HepG2 (cell line): ENCODE results near the gene PGAP3. TPM values are rescaled to one million over a fixed set of nuclear protein-coding genes. Genes with fewer than 3 reads are reported as not detected.

ENCODE experiments used
- ASH2L ChIP-seq: fragments of 300-600, 200-600 bp; sonication (generic); IDR thresholded peaks from 2 replicates; pipeline ENCODE4 v1.7.0; 2017; ENCODE audit warnings: low read depth, mild to moderate bottlenecking, moderate library complexity, mixed read lengths, low read length; ENCODE audit not compliant: insufficient read length
- ATF5 ChIP-seq: sonication (generic); formaldehyde crosslinking; IDR thresholded peaks from 2 replicates; pipeline ENCODE4 v1.4.0; 2020; ENCODE audit warnings: mild to moderate bottlenecking, low read depth, missing genetic modification reagents
- ESRRA ChIP-seq: sonication (generic); formaldehyde crosslinking; IDR thresholded peaks from 2 replicates; pipeline ENCODE4 v1.5.1; 2020; ENCODE audit warnings: mild to moderate bottlenecking, low read depth, missing genetic modification reagents
- FOXC1 ChIP-seq: sonication (generic); formaldehyde crosslinking; IDR thresholded peaks from 2 replicates; pipeline ENCODE4 v1.8.0; 2022; ENCODE audit warnings: mild to moderate bottlenecking, missing genetic modification reagents, borderline replicate concordance
- GABPB1 ChIP-seq: IDR thresholded peaks from 2 replicates; pipeline ENCODE4 v1.6.1; 2016; ENCODE audit warnings: mild to moderate bottlenecking, missing genetic modification reagents, moderate library complexity, missing compliant biosample characterization
- ISX ChIP-seq: sonication (generic); formaldehyde crosslinking; conservative IDR thresholded peaks from 2 replicates; pipeline ENCODE4 v1.5.0; 2020; ENCODE audit warnings: missing genetic modification reagents
- PRDM4 ChIP-seq: sonication (generic); formaldehyde crosslinking; IDR thresholded peaks from 2 replicates; pipeline ENCODE4 v1.9.0; 2021; ENCODE audit warnings: missing genetic modification reagents, borderline replicate concordance
- RXRB ChIP-seq: IDR thresholded peaks from 2 replicates; pipeline ENCODE4 v1.6.1; 2016; ENCODE audit warnings: borderline replicate concordance, missing genetic modification reagents, missing compliant biosample characterization
- SKI ChIP-seq: fragments of 450-650 bp; IDR thresholded peaks from one replicate; pipeline ENCODE4 v1.6.1; 2018; ENCODE audit warnings: mild to moderate bottlenecking; ENCODE audit not compliant: partially characterized antibody
- TRAFD1 ChIP-seq: sonication (generic); formaldehyde crosslinking; IDR thresholded peaks from 2 replicates; pipeline ENCODE4 v1.5.1; 2020; ENCODE audit warnings: missing genetic modification reagents, mild to moderate bottlenecking, borderline replicate concordance
- ZC3H4 ChIP-seq: sonication (generic); formaldehyde crosslinking; IDR thresholded peaks from 2 replicates; pipeline ENCODE4 v1.4.0; 2020; ENCODE audit warnings: missing genetic modification reagents, borderline replicate concordance
- ZFP37 ChIP-seq: sonication (generic); formaldehyde crosslinking; IDR thresholded peaks from 2 replicates; pipeline ENCODE4 v1.4.0; 2020; ENCODE audit warnings: missing genetic modification reagents, borderline replicate concordance
- ZNF766 ChIP-seq: sonication (generic); formaldehyde crosslinking; IDR thresholded peaks from 2 replicates; pipeline ENCODE4 v1.5.0; 2020; ENCODE audit warnings: missing genetic modification reagents, borderline replicate concordance
- ZNF772 ChIP-seq: sonication (generic); formaldehyde crosslinking; IDR thresholded peaks from 2 replicates; pipeline ENCODE4 v1.5.0; 2020; ENCODE audit warnings: mild to moderate bottlenecking, missing genetic modification reagents
- ZNF83 ChIP-seq: sonication (generic); formaldehyde crosslinking; IDR thresholded peaks from 2 replicates; pipeline ENCODE4 v1.4.0; 2020; ENCODE audit warnings: missing genetic modification reagents, mild to moderate bottlenecking, borderline replicate concordance
- ZSCAN25 ChIP-seq: sonication (generic); formaldehyde crosslinking; IDR thresholded peaks from 2 replicates; pipeline ENCODE4 v1.8.0; 2022; ENCODE audit warnings: mild to moderate bottlenecking, missing genetic modification reagents
- polyA plus RNA-seq, 8 experiments: library from polyadenylated mRNA; depleted of rRNA in 3 of 8; stranded (reverse) in 7 of 8; unstranded in 1 of 8; fragments of >200 nt; fragmentation: Illumina TruSeq in 4 of 8; extraction: Trizol in 4 of 8; gene quantifications; 2 replicates each; pipeline versions ENCODE4 v1.2.1 to v1.2.3, GENCODE V29; 2011 to 2016; ENCODE audit warnings: low read depth in 4 of 8, missing spikeins in 1 of 8, mixed read lengths in 1 of 8; ENCODE audit not compliant: insufficient read depth in 1 of 8
- total RNA-seq, 5 experiments: library from RNA; depleted of rRNA; stranded (reverse); fragments of >200 nt; fragmentation: Illumina TruSeq; extraction: Trizol; gene quantifications; 2 replicates each; pipeline ENCODE4 v1.2.3, GENCODE V29; 2016; ENCODE audit warnings: low read depth in 1 of 5
- TF ChIP-seq, protein P1 (sequence below): sonication (generic); formaldehyde crosslinking; IDR thresholded peaks from 2 replicates; pipeline ENCODE4 v1.4.0; 2020; ENCODE audit warnings: missing genetic modification reagents

The PGAP3 gene
- total and polyA plus RNA-seq, 2 of the 13 experiments (the other 11 are each of a cell fraction or from before 2014, with no cell fraction given) = 11.9 to 14.6 TPM

DNA sequence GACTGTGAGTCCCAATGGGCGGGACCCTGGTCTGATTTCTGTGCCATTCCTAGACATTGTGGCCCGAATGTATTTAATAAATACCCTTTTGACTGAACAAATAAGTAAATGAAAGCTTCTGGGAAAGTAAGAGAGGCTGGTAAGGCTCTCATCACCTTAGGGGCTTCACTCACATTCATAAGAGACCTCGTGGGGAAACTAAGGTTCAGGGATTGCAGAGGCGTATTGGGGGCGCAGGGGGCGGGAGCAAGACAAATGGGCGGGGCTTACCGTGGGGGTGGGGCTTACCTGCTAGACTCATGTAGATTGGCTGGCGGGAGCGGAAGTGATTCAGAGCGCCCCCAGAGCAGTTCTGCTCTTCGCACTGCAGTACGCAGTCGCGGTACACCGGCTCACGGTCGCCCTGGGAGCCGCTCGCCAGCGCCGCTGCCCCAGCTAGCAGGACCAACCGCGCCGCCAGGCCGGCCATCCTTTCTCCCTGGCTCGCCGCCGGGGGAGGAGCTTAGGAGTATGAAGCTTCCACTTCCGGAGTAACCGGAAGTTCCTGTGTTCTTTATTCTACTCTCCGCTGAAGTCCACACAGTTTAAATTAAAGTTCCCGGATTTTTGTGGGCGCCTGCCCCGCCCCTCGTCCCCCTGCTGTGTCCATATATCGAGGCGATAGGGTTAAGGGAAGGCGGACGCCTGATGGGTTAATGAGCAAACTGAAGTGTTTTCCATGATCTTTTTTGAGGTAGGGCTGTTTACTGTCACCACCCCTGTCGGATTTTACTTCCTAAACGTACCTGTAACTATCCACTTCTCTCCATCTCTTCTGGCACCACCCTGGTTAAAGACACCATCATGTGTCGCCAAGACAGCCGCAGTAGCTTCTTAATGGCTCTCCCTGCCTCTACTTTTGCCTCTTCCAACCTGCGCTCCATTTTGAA lies at the start of gene PGAP3 (continued):
- TF ChIP-seq, protein P1, sequence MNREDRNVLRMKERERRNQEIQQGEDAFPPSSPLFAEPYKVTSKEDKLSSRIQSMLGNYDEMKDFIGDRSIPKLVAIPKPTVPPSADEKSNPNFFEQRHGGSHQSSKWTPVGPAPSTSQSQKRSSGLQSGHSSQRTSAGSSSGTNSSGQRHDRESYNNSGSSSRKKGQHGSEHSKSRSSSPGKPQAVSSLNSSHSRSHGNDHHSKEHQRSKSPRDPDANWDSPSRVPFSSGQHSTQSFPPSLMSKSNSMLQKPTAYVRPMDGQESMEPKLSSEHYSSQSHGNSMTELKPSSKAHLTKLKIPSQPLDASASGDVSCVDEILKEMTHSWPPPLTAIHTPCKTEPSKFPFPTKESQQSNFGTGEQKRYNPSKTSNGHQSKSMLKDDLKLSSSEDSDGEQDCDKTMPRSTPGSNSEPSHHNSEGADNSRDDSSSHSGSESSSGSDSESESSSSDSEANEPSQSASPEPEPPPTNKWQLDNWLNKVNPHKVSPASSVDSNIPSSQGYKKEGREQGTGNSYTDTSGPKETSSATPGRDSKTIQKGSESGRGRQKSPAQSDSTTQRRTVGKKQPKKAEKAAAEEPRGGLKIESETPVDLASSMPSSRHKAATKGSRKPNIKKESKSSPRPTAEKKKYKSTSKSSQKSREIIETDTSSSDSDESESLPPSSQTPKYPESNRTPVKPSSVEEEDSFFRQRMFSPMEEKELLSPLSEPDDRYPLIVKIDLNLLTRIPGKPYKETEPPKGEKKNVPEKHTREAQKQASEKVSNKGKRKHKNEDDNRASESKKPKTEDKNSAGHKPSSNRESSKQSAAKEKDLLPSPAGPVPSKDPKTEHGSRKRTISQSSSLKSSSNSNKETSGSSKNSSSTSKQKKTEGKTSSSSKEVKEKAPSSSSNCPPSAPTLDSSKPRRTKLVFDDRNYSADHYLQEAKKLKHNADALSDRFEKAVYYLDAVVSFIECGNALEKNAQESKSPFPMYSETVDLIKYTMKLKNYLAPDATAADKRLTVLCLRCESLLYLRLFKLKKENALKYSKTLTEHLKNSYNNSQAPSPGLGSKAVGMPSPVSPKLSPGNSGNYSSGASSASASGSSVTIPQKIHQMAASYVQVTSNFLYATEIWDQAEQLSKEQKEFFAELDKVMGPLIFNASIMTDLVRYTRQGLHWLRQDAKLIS (CRISPR knock-in tag) = peak; percentile 65; the same call in 1 of the 2 replicates
- peak; percentile 58; the same call in 1 of the 2 replicates for TF ChIP-seq ZNF766 (CRISPR knock-in tag)
- TF ChIP-seq ZSCAN25 (CRISPR knock-in tag) = no peak; the same call in 1 of the 2 replicates
- peak; percentile 87 for TF ChIP-seq ASH2L
- peak; percentile 44; the same call in 1 of the 2 replicates for TF ChIP-seq RXRB (CRISPR knock-in tag)
- TF ChIP-seq ISX (CRISPR knock-in tag) = no peak
- peak; percentile 11; the same call in 1 of the 2 replicates for TF ChIP-seq FOXC1
- TF ChIP-seq ZC3H4 (CRISPR knock-in tag) = peak; percentile 42
- 0 out of 2 replicates have a peak, but pooled peaks have one; percentile 16 for TF ChIP-seq ZNF83 (CRISPR knock-in tag)
- TF ChIP-seq TRAFD1 = peak; percentile 43; the same call in 1 of the 2 replicates
- no peak for TF ChIP-seq ZNF772 (CRISPR knock-in tag)
- no peak for TF ChIP-seq ZFP37 (CRISPR knock-in tag)
- TF ChIP-seq SKI = peak; percentile 40
- TF ChIP-seq GABPB1 (CRISPR knock-in tag) = peak; percentile 98
- TF ChIP-seq PRDM4 (CRISPR knock-in tag) = no peak; the same call in 1 of the 2 replicates
- TF ChIP-seq ESRRA = 0 out of 2 replicates have a peak, but pooled peaks have one; percentile 9
- TF ChIP-seq ATF5 (CRISPR knock-in tag) = no peak; the same call in 1 of the 2 replicates
